Karpas-422 (cell line): ENCODE data around the gene DPP4. TPM values are rescaled to one million over a fixed set of nuclear protein-coding genes. Genes with fewer than 3 reads are reported as not detected.
"Not testable (repeated sequence)": the region's sequence is repeated elsewhere in the genome, so short reads cannot be mapped to it uniquely, and the experiment has no call there.

Experiments
- DNase-seq: peaks from one replicate; pipeline ENCODE4 v3.0.0-alpha.2; 2015
- H2AFZ ChIP-seq: fragments of 200-600 bp; sonication (generic); 2 replicates; pipeline ENCODE4 v1.6.1; 2014; ENCODE audit warnings: antibody characterized with exemption, low read length, mixed read lengths
- H3K27ac ChIP-seq: fragments of 200-600 bp; sonication (generic); 2 replicates; pipeline ENCODE4 v1.5.1; 2014; ENCODE audit warnings: mild to moderate bottlenecking, low read length, moderate library complexity
- H3K27me3 ChIP-seq: fragments of 200-600 bp; sonication (generic); 2 replicates; pipeline ENCODE4 v1.6.1; 2014; ENCODE audit warnings: low read length, mixed read lengths
- H3K36me3 ChIP-seq: fragments of 200-600 bp; sonication (generic); 2 replicates; pipeline ENCODE4 v1.6.1; 2014; ENCODE audit warnings: low read length, mixed read lengths; ENCODE audit not compliant: insufficient read depth
- H3K4me1 ChIP-seq: fragments of 200-600 bp; sonication (generic); 2 replicates; pipeline ENCODE4 v1.6.1; 2014; ENCODE audit warnings: mild to moderate bottlenecking, low read length, mixed read lengths
- H3K4me2 ChIP-seq: fragments of 200-600 bp; sonication (generic); 2 replicates; pipeline ENCODE4 v1.6.1; 2014; ENCODE audit warnings: low read length, low read depth, mild to moderate bottlenecking; ENCODE audit not compliant: poor library complexity, severe bottlenecking
- H3K4me3 ChIP-seq: fragments of 200-600 bp; sonication (generic); 2 replicates; pipeline ENCODE4 v1.5.1; 2014; ENCODE audit warnings: mild to moderate bottlenecking, antibody characterized with exemption, low read length, mixed read lengths
- H3K79me2 ChIP-seq: fragments of 200-600 bp; sonication (generic); 2 replicates; pipeline ENCODE4 v1.6.1; 2014; ENCODE audit warnings: mild to moderate bottlenecking, low read length, mixed read lengths
- H3K9ac ChIP-seq: fragments of 200-600 bp; sonication (generic); 2 replicates; pipeline ENCODE4 v1.6.0; 2014; ENCODE audit warnings: low read length
- H3K9me2 ChIP-seq: fragments of 200-600 bp; sonication (generic), shearing (Covaris generic); replicated peaks from 2 replicates; pipeline ENCODE4 v1.6.0; 2014; ENCODE audit warnings: mild to moderate bottlenecking, low read length, moderate library complexity; ENCODE audit not compliant: insufficient read depth
- H3K9me3 ChIP-seq: fragments of 300-700, 200-600 bp; sonication (generic); 2 replicates; pipeline ENCODE4 v1.6.1; 2014; ENCODE audit warnings: low read length, mixed read lengths
- H4K20me1 ChIP-seq: fragments of 200-600 bp; sonication (generic); 2 replicates; pipeline ENCODE4 v1.6.1; 2014; ENCODE audit warnings: mild to moderate bottlenecking, antibody characterized with exemption, low read length, low read depth; ENCODE audit not compliant: insufficient read depth
- total RNA-seq: library from RNA; depleted of rRNA; stranded (reverse); fragments of >200 nt; shearing (Covaris generic); gene quantifications from 2 replicates; pipeline ENCODE4 v1.2.3, GENCODE V29; 2014; ENCODE audit warnings: low replicate concordance

DPP4 gene
- total RNA-seq, 1 experiment from 2014 or later: not detected

- H3K9ac ChIP-seq: no peak overlapping the region
- no peak overlapping the region for H3K27ac ChIP-seq
- H3K9me2 ChIP-seq: no peaks in the 10 kb centered on the region
- H3K4me3 ChIP-seq: no peak overlapping the region
- H3K36me3 ChIP-seq: no peaks in the 10 kb centered on the region
- no peaks in the 10 kb centered on the region for H3K79me2 ChIP-seq
- H3K27me3 ChIP-seq: no peaks in the 10 kb centered on the region
- no peak for DNase-seq
- H2AFZ ChIP-seq: no peak overlapping the region
- H3K4me2 ChIP-seq: no peak overlapping the region
- H4K20me1 ChIP-seq: no peaks in the 10 kb centered on the region
- no peaks in the 10 kb centered on the region for H3K4me1 ChIP-seq
- H3K9me3 ChIP-seq: no peaks in the 10 kb centered on the region
Observed at GRCh38 chr2:161956738-161957137, 117.3 kb downstream of the DPP4 start.

DNA sequence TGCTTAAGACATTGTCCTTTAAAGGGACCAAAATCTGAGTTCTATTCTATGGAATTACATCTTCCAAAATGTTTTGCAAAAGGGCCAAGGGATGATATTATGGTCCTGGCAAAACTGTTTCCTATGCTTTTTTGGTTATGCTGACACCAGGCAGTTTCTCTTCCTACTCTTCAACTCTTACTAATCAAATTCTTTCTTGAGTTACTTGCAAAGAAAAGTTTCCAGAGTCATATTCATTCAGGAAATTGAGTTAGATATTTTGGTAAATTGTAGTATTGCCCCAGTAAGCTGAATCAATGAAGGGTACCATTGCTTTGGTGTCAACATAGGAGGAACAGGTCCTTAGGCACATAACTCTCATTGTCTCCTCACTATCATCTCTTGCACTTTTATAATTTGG is 118.8 kb downstream of the DPP4 start:
- Histone ChIP-seq H3K4me3 (no peak overlapping the region), H3K4me1 (no peaks in the 10 kb centered on the region), H3K4me2 (no peak overlapping the region), H3K27me3 (no peaks in the 10 kb centered on the region), H3K79me2 (no peaks in the 10 kb centered on the region), H2AFZ (no peak overlapping the region), H4K20me1 (no peaks in the 10 kb centered on the region), H3K9me3 (no peaks in the 10 kb centered on the region), H3K27ac (no peak overlapping the region), H3K9me2 (no peaks in the 10 kb centered on the region), H3K9ac (no peak overlapping the region), H3K36me3 (no peaks in the 10 kb centered on the region)
- no peak for DNase-seq

- Histone ChIP-seq H3K9me3 (no peaks in the 10 kb centered on the region), H3K4me1 (no peaks in the 10 kb centered on the region), H3K79me2 (no peaks in the 10 kb centered on the region), H3K27ac (no peak overlapping the region), H3K9ac (no peak overlapping the region), H3K4me3 (no peak overlapping the region), H3K4me2 (no peak overlapping the region), H3K9me2 (no peaks in the 10 kb centered on the region), H4K20me1 (no peaks in the 10 kb centered on the region), H3K36me3 (no peaks in the 10 kb centered on the region), H3K27me3 (no peaks in the 10 kb centered on the region), H2AFZ (no peak overlapping the region)
- DNase-seq: no peak
Observed at GRCh38 chr2:161954103-161954502, 119.9 kb downstream of the DPP4 start.

DNA sequence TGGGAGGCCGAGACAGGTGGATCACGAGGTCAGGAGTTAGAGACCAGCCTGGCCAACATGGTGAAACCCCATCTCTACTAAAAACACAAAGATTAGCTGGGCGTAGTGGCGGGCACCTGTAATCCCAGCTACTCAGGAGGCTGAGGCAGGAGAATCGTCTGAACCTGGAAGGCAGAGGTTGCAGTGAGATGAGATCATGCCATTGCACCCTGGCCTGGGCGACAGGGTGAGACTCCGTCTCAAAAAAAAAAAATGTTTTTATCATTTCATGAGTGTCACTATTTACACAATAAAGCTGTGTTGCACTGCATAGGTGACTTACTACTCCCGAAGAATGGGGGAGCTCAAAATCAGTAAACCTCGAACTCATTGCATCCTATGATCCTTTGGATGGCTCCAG is 120.6 kb downstream of the DPP4 start:
- not testable (repeated sequence) for DNase-seq, H3K4me3 ChIP-seq, H3K9ac ChIP-seq, H4K20me1 ChIP-seq, H3K27ac ChIP-seq, H3K4me1 ChIP-seq, H3K36me3 ChIP-seq, H2AFZ ChIP-seq, H3K9me3 ChIP-seq, H3K27me3 ChIP-seq, H3K9me2 ChIP-seq, H3K4me2 ChIP-seq, H3K79me2 ChIP-seq

DNA sequence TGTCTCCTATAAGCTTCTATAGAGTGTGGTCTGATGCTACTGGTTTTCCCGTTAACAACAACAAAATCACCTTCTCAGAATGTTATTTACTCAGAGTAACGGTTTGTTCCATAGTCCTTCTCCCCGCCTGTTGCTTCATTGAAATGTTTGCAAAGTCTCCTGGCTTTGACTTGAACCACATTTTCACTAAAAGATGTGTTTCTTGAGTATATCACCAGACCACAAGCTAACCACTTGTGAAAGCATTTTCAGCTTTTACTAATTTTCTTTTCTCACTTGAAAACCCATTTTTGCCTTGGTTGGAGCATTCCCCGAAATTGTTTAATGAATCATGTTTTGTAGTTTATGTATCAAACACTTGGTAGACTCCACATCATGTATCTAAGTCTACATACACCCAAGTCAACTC is 121.2 kb downstream of the DPP4 start:
- Histone ChIP-seq H3K27me3 (no peaks in the 10 kb centered on the region), H3K4me3 (no peak overlapping the region), H3K27ac (no peak overlapping the region), H4K20me1 (no peaks in the 10 kb centered on the region), H3K4me1 (no peaks in the 10 kb centered on the region), H3K36me3 (no peaks in the 10 kb centered on the region), H3K9me3 (no peaks in the 10 kb centered on the region), H3K9ac (no peak overlapping the region), H3K9me2 (no peaks in the 10 kb centered on the region), H3K4me2 (no peak overlapping the region), H3K79me2 (no peaks in the 10 kb centered on the region), H2AFZ (no peak overlapping the region)
- DNase-seq: no peak

DNA sequence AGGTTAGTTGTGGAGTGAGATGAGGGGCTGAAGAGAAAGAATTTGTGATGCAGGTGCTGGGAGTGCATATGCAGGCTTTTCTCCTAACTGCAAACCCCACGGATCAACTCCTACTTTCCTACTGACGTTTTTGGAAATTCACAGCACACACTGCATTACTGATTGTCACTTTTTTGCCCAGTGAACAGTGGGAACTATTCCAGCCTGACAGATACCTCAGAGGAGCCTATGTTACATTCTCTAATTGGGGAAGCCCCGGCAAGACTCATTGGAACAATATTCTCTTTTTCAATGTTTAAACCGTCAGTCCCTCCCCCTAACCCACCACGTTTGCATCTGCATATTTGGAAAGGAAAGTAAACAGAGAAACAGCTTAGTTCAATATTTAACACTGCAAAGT is 126.2 kb downstream of the DPP4 start:
- no peaks in the 10 kb centered on the region for H4K20me1 ChIP-seq
- H3K4me2 ChIP-seq: no peak overlapping the region
- H3K27me3 ChIP-seq: no peaks in the 10 kb centered on the region
- DNase-seq: no peak
- H3K36me3 ChIP-seq: no peaks in the 10 kb centered on the region
- H2AFZ ChIP-seq: no peak overlapping the region
- no peaks in the 10 kb centered on the region for H3K9me2 ChIP-seq
- no peaks in the 10 kb centered on the region for H3K4me1 ChIP-seq
- no peaks in the 10 kb centered on the region for H3K79me2 ChIP-seq
- H3K27ac ChIP-seq: no peak overlapping the region
- no peak overlapping the region for H3K9ac ChIP-seq
- H3K4me3 ChIP-seq: no peak overlapping the region
- H3K9me3 ChIP-seq: no peaks in the 10 kb centered on the region

DNA sequence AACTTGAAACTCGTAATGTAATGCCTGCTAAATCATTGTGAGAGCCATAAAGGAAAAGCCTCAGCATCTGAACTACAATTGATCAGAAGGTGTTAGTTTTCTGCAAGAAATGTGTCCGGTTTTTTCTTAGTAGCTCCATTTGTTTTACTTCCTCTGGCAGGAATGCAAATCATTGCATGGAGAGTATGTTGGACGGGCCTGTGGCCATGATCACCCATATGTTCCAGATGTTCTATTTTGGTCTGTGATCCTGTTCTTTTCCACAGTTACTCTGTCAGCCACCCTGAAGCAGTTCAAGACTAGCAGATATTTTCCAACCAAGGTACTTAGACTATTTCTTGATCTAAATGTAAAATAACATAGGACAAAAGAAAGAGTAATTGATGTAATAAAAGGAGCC is 126.6 kb downstream of the DPP4 start:
- Histone ChIP-seq H4K20me1 (no peaks in the 10 kb centered on the region), H3K4me3 (no peak overlapping the region), H3K4me1 (no peaks in the 10 kb centered on the region), H3K9me2 (no peaks in the 10 kb centered on the region), H2AFZ (no peak overlapping the region), H3K27me3 (no peaks in the 10 kb centered on the region), H3K9me3 (no peaks in the 10 kb centered on the region), H3K79me2 (no peaks in the 10 kb centered on the region), H3K9ac (no peak overlapping the region), H3K36me3 (no peaks in the 10 kb centered on the region), H3K4me2 (no peak overlapping the region), H3K27ac (no peak overlapping the region)
- DNase-seq: no peak

GRCh38 chr2:161946489-161947107 is 127.4 kb downstream of the DPP4 start:
- Histone ChIP-seq H3K9me3 (no peaks in the 10 kb centered on the region), H3K27ac (no peak overlapping the region), H3K36me3 (no peaks in the 10 kb centered on the region), H3K4me3 (no peak overlapping the region), H3K9ac (no peak overlapping the region), H2AFZ (no peak overlapping the region), H3K9me2 (no peaks in the 10 kb centered on the region), H3K79me2 (no peaks in the 10 kb centered on the region), H4K20me1 (no peaks in the 10 kb centered on the region), H3K27me3 (no peaks in the 10 kb centered on the region), H3K4me2 (no peak overlapping the region), H3K4me1 (no peaks in the 10 kb centered on the region)
- DNase-seq: peak; percentile 70

GRCh38 chr2:161943011-161943410 is 131.0 kb downstream of the DPP4 start:
- Histone ChIP-seq H3K79me2 (no peaks in the 10 kb centered on the region), H3K9ac (no peak overlapping the region), H2AFZ (no peak overlapping the region), H3K27ac (no peak overlapping the region), H3K27me3 (no peaks in the 10 kb centered on the region), H3K36me3 (no peaks in the 10 kb centered on the region), H3K4me2 (no peak overlapping the region), H3K4me3 (no peak overlapping the region), H4K20me1 (no peaks in the 10 kb centered on the region), H3K9me2 (no peaks in the 10 kb centered on the region), H3K4me1 (no peaks in the 10 kb centered on the region), H3K9me3 (no peaks in the 10 kb centered on the region)
- DNase-seq: no peak
